Measurements from ENCODE around the gene CFAP210.

The CFAP210 gene

GRCh38 chr2:169732075-169732474 is 37.9 kb upstream of the CFAP210 start:
- H3K36me3 ChIP-seq (ENCODE audit: control insufficient read depth in 2 of 2, insufficient read depth in 1 of 2, low read length in 2 of 2) = peaks cover 0 to 6% of the 10 kb centered on the region in 2 experiments; a peak in 1 of 3 replicates
- TF ChIP-seq ZNF488 (tag by site-specific recombination; IDR thresholded peaks at IDR 0.05) (no peak), ZNF335 (tag by site-specific recombination; conservative IDR thresholded peaks at IDR 0.05) (no peak), IKZF3 (tag by site-specific recombination; IDR thresholded peaks at IDR 0.05) (no peak), ZNF596 (tag by site-specific recombination; IDR thresholded peaks at IDR 0.05) (no peak), ZNF26 (tag by site-specific recombination; IDR thresholded peaks at IDR 0.05) (no peak), ZNF558 (tag by site-specific recombination; IDR thresholded peaks at IDR 0.05) (no peak), ZBTB10 (tag by site-specific recombination; IDR thresholded peaks at IDR 0.05) (no peak), ZSCAN30 (tag by site-specific recombination; IDR thresholded peaks at IDR 0.05) (no peak), ZBTB6 (tag by site-specific recombination; IDR thresholded peaks at IDR 0.05) (no peak), HOXA7 (CRISPR knock-in tag; IDR thresholded peaks at IDR 0.05; ENCODE audit: borderline replicate concordance) (no peak), ZNF169 (tag by site-specific recombination; IDR thresholded peaks at IDR 0.05) (no peak)
- TF ChIP-seq, protein P1, sequence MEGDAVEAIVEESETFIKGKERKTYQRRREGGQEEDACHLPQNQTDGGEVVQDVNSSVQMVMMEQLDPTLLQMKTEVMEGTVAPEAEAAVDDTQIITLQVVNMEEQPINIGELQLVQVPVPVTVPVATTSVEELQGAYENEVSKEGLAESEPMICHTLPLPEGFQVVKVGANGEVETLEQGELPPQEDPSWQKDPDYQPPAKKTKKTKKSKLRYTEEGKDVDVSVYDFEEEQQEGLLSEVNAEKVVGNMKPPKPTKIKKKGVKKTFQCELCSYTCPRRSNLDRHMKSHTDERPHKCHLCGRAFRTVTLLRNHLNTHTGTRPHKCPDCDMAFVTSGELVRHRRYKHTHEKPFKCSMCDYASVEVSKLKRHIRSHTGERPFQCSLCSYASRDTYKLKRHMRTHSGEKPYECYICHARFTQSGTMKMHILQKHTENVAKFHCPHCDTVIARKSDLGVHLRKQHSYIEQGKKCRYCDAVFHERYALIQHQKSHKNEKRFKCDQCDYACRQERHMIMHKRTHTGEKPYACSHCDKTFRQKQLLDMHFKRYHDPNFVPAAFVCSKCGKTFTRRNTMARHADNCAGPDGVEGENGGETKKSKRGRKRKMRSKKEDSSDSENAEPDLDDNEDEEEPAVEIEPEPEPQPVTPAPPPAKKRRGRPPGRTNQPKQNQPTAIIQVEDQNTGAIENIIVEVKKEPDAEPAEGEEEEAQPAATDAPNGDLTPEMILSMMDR (tag by site-specific recombination; IDR thresholded peaks at IDR 0.05) = no peak
- TF ChIP-seq, protein P2, sequence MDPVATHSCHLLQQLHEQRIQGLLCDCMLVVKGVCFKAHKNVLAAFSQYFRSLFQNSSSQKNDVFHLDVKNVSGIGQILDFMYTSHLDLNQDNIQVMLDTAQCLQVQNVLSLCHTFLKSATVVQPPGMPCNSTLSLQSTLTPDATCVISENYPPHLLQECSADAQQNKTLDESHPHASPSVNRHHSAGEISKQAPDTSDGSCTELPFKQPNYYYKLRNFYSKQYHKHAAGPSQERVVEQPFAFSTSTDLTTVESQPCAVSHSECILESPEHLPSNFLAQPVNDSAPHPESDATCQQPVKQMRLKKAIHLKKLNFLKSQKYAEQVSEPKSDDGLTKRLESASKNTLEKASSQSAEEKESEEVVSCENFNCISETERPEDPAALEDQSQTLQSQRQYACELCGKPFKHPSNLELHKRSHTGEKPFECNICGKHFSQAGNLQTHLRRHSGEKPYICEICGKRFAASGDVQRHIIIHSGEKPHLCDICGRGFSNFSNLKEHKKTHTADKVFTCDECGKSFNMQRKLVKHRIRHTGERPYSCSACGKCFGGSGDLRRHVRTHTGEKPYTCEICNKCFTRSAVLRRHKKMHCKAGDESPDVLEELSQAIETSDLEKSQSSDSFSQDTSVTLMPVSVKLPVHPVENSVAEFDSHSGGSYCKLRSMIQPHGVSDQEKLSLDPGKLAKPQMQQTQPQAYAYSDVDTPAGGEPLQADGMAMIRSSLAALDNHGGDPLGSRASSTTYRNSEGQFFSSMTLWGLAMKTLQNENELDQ (tag by site-specific recombination; IDR thresholded peaks at IDR 0.05; ENCODE audit: low read depth) = no peak
- no peak overlapping the region for H3K27ac ChIP-seq (ENCODE audit: extremely low read depth, low read depth, low read length)
- ChIA-PET CTCF (no interaction called here), POLR2A (no interaction called here)
- H3K4me3 ChIP-seq (ENCODE audit: low read depth, low read length) = no peak overlapping the region
- H3K4me1 ChIP-seq (ENCODE audit: control insufficient read depth, insufficient read depth, low read length) = no peaks in the 10 kb centered on the region
- no peaks in the 10 kb centered on the region for H3K9me3 ChIP-seq (ENCODE audit: control insufficient read depth, insufficient read depth, low read depth, low read length)

DNA sequence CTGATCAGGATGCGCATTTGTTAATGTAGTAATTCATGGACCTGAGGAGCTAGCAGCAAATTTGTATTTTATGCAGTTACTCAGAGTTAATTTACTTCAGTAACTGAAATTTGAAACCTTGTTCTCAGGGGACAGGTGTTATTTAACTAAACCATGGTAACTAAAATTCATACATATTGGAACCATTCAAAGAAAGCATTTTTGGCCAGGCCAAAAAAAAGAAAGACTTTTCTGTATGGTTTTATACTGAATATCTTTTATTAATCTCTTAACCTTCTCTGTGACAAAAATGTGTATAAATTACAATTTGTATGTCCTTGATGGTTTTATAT is 35.0 kb upstream of the CFAP210 start:
- Histone ChIP-seq H3K4me3 (ENCODE audit: low read depth, low read length) (no peak overlapping the region), H3K9me3 (ENCODE audit: control insufficient read depth, insufficient read depth, low read depth, low read length) (no peaks in the 10 kb centered on the region), H3K36me3 (ENCODE audit: control insufficient read depth in 2 of 2, insufficient read depth in 1 of 2, low read length in 2 of 2) (no peaks in the 10 kb centered on the region), H3K27ac (ENCODE audit: extremely low read depth, low read depth, low read length) (no peak overlapping the region), H3K4me1 (ENCODE audit: control insufficient read depth, insufficient read depth, low read length) (no peaks in the 10 kb centered on the region)
- TF ChIP-seq, protein P3, sequence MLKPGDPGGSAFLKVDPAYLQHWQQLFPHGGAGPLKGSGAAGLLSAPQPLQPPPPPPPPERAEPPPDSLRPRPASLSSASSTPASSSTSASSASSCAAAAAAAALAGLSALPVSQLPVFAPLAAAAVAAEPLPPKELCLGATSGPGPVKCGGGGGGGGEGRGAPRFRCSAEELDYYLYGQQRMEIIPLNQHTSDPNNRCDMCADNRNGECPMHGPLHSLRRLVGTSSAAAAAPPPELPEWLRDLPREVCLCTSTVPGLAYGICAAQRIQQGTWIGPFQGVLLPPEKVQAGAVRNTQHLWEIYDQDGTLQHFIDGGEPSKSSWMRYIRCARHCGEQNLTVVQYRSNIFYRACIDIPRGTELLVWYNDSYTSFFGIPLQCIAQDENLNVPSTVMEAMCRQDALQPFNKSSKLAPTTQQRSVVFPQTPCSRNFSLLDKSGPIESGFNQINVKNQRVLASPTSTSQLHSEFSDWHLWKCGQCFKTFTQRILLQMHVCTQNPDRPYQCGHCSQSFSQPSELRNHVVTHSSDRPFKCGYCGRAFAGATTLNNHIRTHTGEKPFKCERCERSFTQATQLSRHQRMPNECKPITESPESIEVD (tag by site-specific recombination; IDR thresholded peaks at IDR 0.05) = peak; percentile 41; the same call in 1 of the 2 replicates
- no peak for TF ChIP-seq ZNF776 (tag by site-specific recombination; IDR thresholded peaks at IDR 0.05; ENCODE audit: borderline replicate concordance)
- TF ChIP-seq ZNF157 (tag by site-specific recombination; IDR thresholded peaks at IDR 0.05) = no peak
- TF ChIP-seq, protein P4, sequence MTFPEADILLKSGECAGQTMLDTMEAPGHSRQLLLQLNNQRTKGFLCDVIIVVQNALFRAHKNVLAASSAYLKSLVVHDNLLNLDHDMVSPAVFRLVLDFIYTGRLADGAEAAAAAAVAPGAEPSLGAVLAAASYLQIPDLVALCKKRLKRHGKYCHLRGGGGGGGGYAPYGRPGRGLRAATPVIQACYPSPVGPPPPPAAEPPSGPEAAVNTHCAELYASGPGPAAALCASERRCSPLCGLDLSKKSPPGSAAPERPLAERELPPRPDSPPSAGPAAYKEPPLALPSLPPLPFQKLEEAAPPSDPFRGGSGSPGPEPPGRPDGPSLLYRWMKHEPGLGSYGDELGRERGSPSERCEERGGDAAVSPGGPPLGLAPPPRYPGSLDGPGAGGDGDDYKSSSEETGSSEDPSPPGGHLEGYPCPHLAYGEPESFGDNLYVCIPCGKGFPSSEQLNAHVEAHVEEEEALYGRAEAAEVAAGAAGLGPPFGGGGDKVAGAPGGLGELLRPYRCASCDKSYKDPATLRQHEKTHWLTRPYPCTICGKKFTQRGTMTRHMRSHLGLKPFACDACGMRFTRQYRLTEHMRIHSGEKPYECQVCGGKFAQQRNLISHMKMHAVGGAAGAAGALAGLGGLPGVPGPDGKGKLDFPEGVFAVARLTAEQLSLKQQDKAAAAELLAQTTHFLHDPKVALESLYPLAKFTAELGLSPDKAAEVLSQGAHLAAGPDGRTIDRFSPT (tag by site-specific recombination; IDR thresholded peaks at IDR 0.05) = no peak
- POLR2A ChIA-PET = no interaction called here
- CTCF ChIA-PET = no interaction called here

Data from HEK293 (cell line).